ENCODE data around the gene DSCAML1.
A peak's percentile ranks its signal among the peaks of the same experiment; 100 is the strongest.

DSCAML1 gene

DNA sequence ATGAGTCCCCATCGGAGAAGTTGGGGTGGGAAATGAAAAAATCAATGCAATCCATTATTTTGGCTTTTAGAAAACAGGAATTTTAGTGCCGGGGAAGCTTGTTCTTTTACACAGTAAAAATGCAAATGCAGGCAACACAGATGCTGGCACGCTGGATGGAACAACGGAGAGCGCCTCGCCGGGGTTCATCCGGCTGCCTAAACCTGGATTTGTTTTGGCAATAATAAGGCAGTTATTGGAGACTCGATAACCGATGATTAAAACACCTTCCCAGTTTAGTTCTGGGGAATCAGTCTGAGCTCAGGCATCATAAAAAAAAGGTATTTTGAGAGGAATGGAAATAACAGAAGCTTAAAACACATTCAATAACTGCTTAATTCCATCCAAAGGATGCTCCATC is 2.9 kb downstream of the DSCAML1 start:
- DNase-seq, result no peak

DNA sequence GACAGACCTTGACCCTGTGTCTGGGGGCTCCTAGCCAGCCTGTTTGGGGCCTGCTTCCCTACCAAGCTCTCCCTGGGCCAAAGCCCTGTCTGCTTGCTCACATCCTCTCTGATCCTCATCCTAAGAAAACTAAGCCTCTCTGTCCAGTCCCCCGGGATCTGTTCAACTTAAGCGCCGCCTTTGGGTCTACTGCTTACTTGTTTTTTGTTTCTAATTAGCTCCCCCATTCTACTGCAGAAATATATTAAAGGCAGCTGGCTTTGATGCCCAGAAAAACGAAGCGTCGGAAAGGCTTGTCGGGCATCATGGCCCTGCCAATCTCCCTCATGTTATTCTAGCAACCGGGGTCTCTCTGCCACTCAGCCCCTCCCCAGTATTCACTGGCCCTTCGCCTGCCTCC is 3.4 kb downstream of the DSCAML1 start:
- TF ChIP-seq, protein P1, sequence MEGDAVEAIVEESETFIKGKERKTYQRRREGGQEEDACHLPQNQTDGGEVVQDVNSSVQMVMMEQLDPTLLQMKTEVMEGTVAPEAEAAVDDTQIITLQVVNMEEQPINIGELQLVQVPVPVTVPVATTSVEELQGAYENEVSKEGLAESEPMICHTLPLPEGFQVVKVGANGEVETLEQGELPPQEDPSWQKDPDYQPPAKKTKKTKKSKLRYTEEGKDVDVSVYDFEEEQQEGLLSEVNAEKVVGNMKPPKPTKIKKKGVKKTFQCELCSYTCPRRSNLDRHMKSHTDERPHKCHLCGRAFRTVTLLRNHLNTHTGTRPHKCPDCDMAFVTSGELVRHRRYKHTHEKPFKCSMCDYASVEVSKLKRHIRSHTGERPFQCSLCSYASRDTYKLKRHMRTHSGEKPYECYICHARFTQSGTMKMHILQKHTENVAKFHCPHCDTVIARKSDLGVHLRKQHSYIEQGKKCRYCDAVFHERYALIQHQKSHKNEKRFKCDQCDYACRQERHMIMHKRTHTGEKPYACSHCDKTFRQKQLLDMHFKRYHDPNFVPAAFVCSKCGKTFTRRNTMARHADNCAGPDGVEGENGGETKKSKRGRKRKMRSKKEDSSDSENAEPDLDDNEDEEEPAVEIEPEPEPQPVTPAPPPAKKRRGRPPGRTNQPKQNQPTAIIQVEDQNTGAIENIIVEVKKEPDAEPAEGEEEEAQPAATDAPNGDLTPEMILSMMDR (IDR thresholded peaks at IDR 0.05; ENCODE audit: low read depth, low read length), result no peak
- H3K27ac ChIP-seq, result no peak overlapping the region
- H3K9me3 ChIP-seq (ENCODE audit: severe bottlenecking), result no peaks in the 10 kb centered on the region
- H3K4me3 ChIP-seq (ENCODE audit: low read depth, low read length), result no peak overlapping the region
- no peak for DNase-seq
- H3K27me3 ChIP-seq (ENCODE audit: insufficient read depth, low read depth, severe bottlenecking), result peaks cover 18% of the 10 kb centered on the region
- no peaks in the 10 kb centered on the region for H3K36me3 ChIP-seq

More for the DNA sequence above, 2.9 kb downstream of the DSCAML1 start:
- Histone ChIP-seq H3K36me3 (no peaks in the 10 kb centered on the region), H3K27ac (no peak overlapping the region), H3K9me3 (ENCODE audit: severe bottlenecking) (no peaks in the 10 kb centered on the region), H3K4me3 (ENCODE audit: low read depth, low read length) (no peak overlapping the region), H3K27me3 (ENCODE audit: insufficient read depth, low read depth, severe bottlenecking) (peaks cover 18% of the 10 kb centered on the region)
- TF ChIP-seq, protein P1 (IDR thresholded peaks at IDR 0.05; ENCODE audit: low read depth, low read length), result no peak

DNA sequence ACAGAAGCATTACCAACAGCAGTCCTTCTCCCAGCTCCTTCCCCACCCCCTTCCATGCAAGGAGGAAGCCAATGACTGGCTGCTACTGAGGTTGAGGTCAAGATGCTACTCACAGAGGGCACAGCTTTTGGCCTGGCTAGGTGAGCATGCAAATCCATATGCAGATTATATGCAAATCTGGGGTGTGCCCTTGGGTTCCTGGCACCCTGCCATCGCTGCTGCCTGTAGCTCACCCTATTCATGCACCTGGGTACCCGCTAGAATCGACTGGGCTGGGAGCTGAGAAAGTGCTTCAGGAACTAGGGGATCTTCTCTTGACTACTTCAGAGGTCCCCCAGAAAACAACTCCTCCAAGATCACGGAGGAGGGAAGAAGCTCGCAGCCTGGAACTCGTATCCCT is 4.0 kb downstream of the DSCAML1 start:
- DNase-seq, result no peak
- H3K9me3 ChIP-seq (ENCODE audit: severe bottlenecking), result no peaks in the 10 kb centered on the region
- no peaks in the 10 kb centered on the region for H3K36me3 ChIP-seq
- peaks cover 18% of the 10 kb centered on the region for H3K27me3 ChIP-seq (ENCODE audit: insufficient read depth, low read depth, severe bottlenecking)
- TF ChIP-seq, protein P1 (IDR thresholded peaks at IDR 0.05; ENCODE audit: low read depth, low read length), result no peak
- no peak overlapping the region for H3K4me3 ChIP-seq (ENCODE audit: low read depth, low read length)
- H3K27ac ChIP-seq, result no peak overlapping the region

DNA sequence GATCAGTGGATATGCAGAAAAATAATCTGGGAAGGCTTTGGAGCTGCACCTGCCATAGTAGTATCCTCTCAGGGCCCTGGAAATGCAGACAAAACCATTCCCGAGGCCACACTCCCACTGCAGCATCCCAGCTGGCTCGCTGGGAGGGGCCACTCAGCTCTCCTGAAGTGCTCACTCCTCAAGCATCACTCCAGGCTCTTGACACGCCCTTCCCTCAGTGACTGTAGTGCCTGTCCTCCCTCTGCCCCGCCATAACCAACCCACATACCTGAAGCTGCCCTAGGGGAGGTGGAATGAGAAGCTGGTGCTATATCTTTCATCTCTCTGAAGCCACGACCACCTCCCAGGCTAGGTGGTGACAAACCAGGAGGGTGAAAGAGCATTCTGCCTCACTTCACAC is 4.8 kb downstream of the DSCAML1 start:
- DNase-seq, result no peak
- TF ChIP-seq, protein P1 (IDR thresholded peaks at IDR 0.05; ENCODE audit: low read depth, low read length), result no peak
- no peaks in the 10 kb centered on the region for H3K36me3 ChIP-seq
- H3K4me3 ChIP-seq (ENCODE audit: low read depth, low read length), result no peak overlapping the region
- H3K9me3 ChIP-seq (ENCODE audit: severe bottlenecking), result no peaks in the 10 kb centered on the region
- no peak overlapping the region for H3K27ac ChIP-seq
- peaks cover 13% of the 10 kb centered on the region for H3K27me3 ChIP-seq (ENCODE audit: insufficient read depth, low read depth, severe bottlenecking)

DNA sequence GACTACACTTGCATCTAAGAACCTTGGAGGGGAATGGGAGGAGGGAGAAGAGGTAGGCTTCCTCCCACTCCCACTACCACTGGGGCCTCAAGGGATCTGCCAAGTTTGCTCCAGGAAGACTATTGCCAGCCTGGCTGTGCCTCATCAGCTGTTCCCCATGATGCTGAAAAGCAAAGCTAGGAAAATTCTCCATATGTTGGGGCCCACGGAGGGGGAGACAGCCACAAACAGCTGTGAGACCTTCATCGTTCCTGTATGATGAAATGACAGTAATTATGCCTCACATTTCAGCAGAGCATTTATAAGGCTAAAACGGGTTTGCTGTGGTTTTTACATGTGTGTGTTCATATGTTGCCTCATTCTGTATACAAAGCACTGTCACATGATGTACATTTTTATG is 6.7 kb downstream of the DSCAML1 start:
- Histone ChIP-seq H3K4me3 (ENCODE audit: low read depth, low read length) (no peak overlapping the region), H3K27me3 (ENCODE audit: insufficient read depth, low read depth, severe bottlenecking) (no peaks in the 10 kb centered on the region), H3K36me3 (no peaks in the 10 kb centered on the region), H3K27ac (no peak overlapping the region), H3K9me3 (ENCODE audit: severe bottlenecking) (no peaks in the 10 kb centered on the region)
- TF ChIP-seq, protein P1 (IDR thresholded peaks at IDR 0.05; ENCODE audit: low read depth, low read length), result no peak
- no peak for DNase-seq

DNA sequence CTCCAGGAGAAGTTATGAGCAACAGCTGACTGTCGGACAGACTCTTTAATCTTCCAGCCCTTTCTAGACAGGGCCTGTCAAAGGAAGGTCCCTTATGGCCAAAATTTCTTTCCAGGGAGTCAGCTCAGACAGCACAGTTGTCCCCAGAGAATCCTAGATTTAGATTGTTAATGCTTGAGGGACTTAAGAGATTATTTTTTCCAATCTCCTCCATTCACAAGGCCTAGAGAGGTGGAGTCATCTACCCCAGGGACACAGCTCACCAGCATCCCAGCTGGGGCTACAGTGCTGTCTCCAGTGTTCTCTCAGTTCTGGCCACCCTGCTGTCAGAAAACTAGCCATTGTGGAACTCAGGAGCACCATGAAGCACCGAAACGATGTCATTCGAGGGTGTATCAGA is 7.8 kb downstream of the DSCAML1 start:
- DNase-seq, result peak; percentile 79
- no peaks in the 10 kb centered on the region for H3K27me3 ChIP-seq (ENCODE audit: insufficient read depth, low read depth, severe bottlenecking)
- no peaks in the 10 kb centered on the region for H3K36me3 ChIP-seq
- no peaks in the 10 kb centered on the region for H3K9me3 ChIP-seq (ENCODE audit: severe bottlenecking)
- TF ChIP-seq, protein P1 (IDR thresholded peaks at IDR 0.05; ENCODE audit: low read depth, low read length), result no peak
- peak overlapping the region; percentile 39 for H3K27ac ChIP-seq
- no peak overlapping the region for H3K4me3 ChIP-seq (ENCODE audit: low read depth, low read length)

Measured in WERI-Rb-1 (cell line).